ENCODE measurements around the gene POC5. TPM values are rescaled to one million over a fixed set of nuclear protein-coding genes. Genes with fewer than 3 reads are reported as not detected.

The POC5 gene
- total and polyA plus RNA-seq, 8 donors = 10.7 to 24.7 (median 19.0) TPM

GRCh38 chr5:75677607-75678006 is 39.6 kb downstream of the POC5 start:
- intact Hi-C loops (cut with DNase I) = no loop called here
- no peak overlapping the region for H3K4me3 ChIP-seq
- no peak for ATAC-seq
- H3K27ac ChIP-seq = no peak overlapping the region
- no peaks in the 10 kb centered on the region for H3K9me3 ChIP-seq
- H3K4me1 ChIP-seq = no peaks in the 10 kb centered on the region
- DNase-seq = no peak
- no peaks in the 10 kb centered on the region for H3K27me3 ChIP-seq
- H3K36me3 ChIP-seq = peaks cover 0 to 38% of the 10 kb centered on the region in 2 donors
- TF ChIP-seq, protein P1, sequence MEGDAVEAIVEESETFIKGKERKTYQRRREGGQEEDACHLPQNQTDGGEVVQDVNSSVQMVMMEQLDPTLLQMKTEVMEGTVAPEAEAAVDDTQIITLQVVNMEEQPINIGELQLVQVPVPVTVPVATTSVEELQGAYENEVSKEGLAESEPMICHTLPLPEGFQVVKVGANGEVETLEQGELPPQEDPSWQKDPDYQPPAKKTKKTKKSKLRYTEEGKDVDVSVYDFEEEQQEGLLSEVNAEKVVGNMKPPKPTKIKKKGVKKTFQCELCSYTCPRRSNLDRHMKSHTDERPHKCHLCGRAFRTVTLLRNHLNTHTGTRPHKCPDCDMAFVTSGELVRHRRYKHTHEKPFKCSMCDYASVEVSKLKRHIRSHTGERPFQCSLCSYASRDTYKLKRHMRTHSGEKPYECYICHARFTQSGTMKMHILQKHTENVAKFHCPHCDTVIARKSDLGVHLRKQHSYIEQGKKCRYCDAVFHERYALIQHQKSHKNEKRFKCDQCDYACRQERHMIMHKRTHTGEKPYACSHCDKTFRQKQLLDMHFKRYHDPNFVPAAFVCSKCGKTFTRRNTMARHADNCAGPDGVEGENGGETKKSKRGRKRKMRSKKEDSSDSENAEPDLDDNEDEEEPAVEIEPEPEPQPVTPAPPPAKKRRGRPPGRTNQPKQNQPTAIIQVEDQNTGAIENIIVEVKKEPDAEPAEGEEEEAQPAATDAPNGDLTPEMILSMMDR (IDR thresholded peaks at IDR 0.05) = no peak

- no peak for ATAC-seq
Observed at GRCh38 chr5:75675783-75676182, 41.5 kb downstream of the POC5 start.

DNA sequence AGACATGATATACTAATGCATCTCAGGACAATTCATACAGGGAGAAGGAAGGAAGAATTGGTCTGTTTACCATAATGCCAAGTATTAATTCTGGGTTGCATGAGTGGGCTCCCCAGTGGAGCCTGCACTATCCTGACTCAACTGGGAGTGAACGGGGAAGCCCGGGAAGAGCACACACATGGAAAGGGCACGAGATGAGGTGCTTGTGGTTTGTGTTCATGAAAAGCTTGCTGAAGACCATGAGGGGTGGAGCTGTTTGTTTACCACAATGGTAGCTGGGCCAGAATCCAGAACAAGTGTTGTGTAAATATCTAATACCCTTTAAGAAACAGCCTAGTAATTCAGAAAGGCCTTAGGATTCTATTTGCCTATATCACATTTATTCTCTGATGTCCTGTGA is 44.6 kb downstream of the POC5 start:
- DNase-seq (peak in 1 of 4 donors; percentile 41), ATAC-seq (no peak)
- Histone ChIP-seq H3K4me3 (no peak overlapping the region), H3K27me3 (no peaks in the 10 kb centered on the region), H3K36me3 (peaks cover 0 to 44% of the 10 kb centered on the region in 2 donors), H3K9me3 (no peaks in the 10 kb centered on the region), H3K27ac (no peak overlapping the region), H3K4me1 (peaks cover 0 to 23% of the 10 kb centered on the region in 2 donors)
- intact Hi-C loops (cut with DNase I) = no loop called here
- TF ChIP-seq, protein P1 (IDR thresholded peaks at IDR 0.05) = no peak

More at GRCh38 chr5:75675783-75676182, 41.5 kb downstream of the POC5 start:
- Histone ChIP-seq H3K4me3 (no peak overlapping the region), H3K4me1 (no peaks in the 10 kb centered on the region), H3K9me3 (no peaks in the 10 kb centered on the region), H3K27ac (no peak overlapping the region), H3K36me3 (peaks cover 0 to 44% of the 10 kb centered on the region in 2 donors), H3K27me3 (no peaks in the 10 kb centered on the region)
- TF ChIP-seq, protein P1 (IDR thresholded peaks at IDR 0.05) = no peak
- DNase-seq = no peak
- intact Hi-C loops (cut with DNase I) = no loop called here

DNA sequence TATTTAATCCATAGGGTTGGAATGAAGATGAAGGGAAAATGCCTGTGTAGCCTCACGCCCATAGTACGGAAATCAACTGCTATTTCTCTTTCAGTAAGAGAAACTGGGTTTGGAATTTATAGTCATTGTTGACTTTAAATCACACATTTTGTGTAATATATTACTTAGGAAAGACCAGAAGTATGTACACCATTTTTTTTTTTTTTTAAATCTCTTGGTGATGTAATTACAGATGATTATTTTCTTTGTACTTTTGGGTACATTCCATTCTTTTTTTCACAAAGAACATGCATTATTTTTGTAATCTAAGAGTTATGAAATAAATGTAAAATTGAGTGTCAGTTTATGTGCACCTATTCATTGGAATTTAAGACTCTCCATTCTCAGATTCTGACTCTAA is 45.7 kb downstream of the POC5 start:
- intact Hi-C loops (cut with DNase I) = no loop called here
- peaks cover 0 to 42% of the 10 kb centered on the region in 2 donors for H3K36me3 ChIP-seq
- H3K27me3 ChIP-seq = no peaks in the 10 kb centered on the region
- ATAC-seq (no peak), DNase-seq (no peak)
- H3K9me3 ChIP-seq = no peaks in the 10 kb centered on the region
- TF ChIP-seq, protein P1 (IDR thresholded peaks at IDR 0.05) = no peak
- H3K4me3 ChIP-seq = no peak overlapping the region
- H3K27ac ChIP-seq = no peak overlapping the region
- peaks cover 0 to 23% of the 10 kb centered on the region in 2 donors for H3K4me1 ChIP-seq

- DNase-seq = no peak
- no peaks in the 10 kb centered on the region for H3K27me3 ChIP-seq
- intact Hi-C loops (cut with DNase I) = no loop called here
- no peak overlapping the region for H3K27ac ChIP-seq
- H3K36me3 ChIP-seq = peaks cover 0 to 38% of the 10 kb centered on the region in 2 donors
- TF ChIP-seq, protein P1 (IDR thresholded peaks at IDR 0.05) = no peak
- H3K9me3 ChIP-seq = no peaks in the 10 kb centered on the region
- peaks cover 0 to 23% of the 10 kb centered on the region in 2 donors for H3K4me1 ChIP-seq
- no peak for ATAC-seq
- no peak overlapping the region for H3K4me3 ChIP-seq
Observed at GRCh38 chr5:75670577-75670976, 46.7 kb downstream of the POC5 start.

All from left lung (tissue), 10 donors.